GM12878 (cell line): ENCODE results near the gene KCNA3. TPM values are rescaled to one million over a fixed set of nuclear protein-coding genes. Genes with fewer than 3 reads are reported as not detected.

Experiments
- ATAC-seq: fragments of 200-7000 bp; cut with Tn5 transposase; 3 replicates; pipeline ENCODE4 v1.9.1; 2020; ENCODE audit warnings: mild to moderate bottlenecking, moderate library complexity
- BruUV-seq: library from RNA; stranded (reverse); fragments of 400-500 nt; replicated peaks from 2 replicates; lab custom pipeline; 2021; lab: Mats Ljungman, UMichigan
- CTCF ChIA-PET: fragments of 300-600 bp; sonication (Branson Sonifier 250); formaldehyde crosslinking; extraction: SDS; loops from one replicate; lab custom pipeline; 2021; ENCODE audit warnings: inconsistent platforms; lab: Yijun Ruan, JAX
- POLR2A ChIA-PET: fragments of 350-600 bp; formaldehyde crosslinking; extraction: SDS; loops from one replicate; lab custom pipeline; 2021; ENCODE audit warnings: inconsistent platforms; lab: Charles Lee
- RAD21 ChIA-PET: fragments of 300-600 bp; sonication (Branson Sonifier 250); formaldehyde crosslinking; loops from one replicate; lab custom pipeline; 2023; ENCODE audit warnings: antibody characterized with exemption; ENCODE audit not compliant: unreplicated experiment; lab: Charles Lee
- SMC1A ChIA-PET: fragments of 300-600 bp; sonication (Branson Sonifier 250); formaldehyde crosslinking; loops from one replicate; lab custom pipeline; 2023; ENCODE audit not compliant: unreplicated experiment, uncharacterized antibody; lab: Charles Lee
- DNase-seq: peaks from one replicate; pipeline ENCODE4 v3.0.0-alpha.2; 2011; ENCODE audit warnings: low read depth, low spot score
- FAIRE-seq: peaks from 3 replicates; lab custom pipeline; 2011; peaks lifted over from hg19 to GRCh38; lab: Jason Lieb, UNC
- H2AFZ ChIP-seq: 2 replicates; pipeline ENCODE4 v1.6.0; 2011; ENCODE audit warnings: low read depth, low read length, control low read depth; ENCODE audit not compliant: control insufficient read depth
- H3K27ac ChIP-seq: 2 replicates; pipeline ENCODE4 v1.5.1; 2011; ENCODE audit warnings: control low read depth; ENCODE audit not compliant: control insufficient read depth, insufficient read depth
- H3K27me3 ChIP-seq, 2 experiments: replicated peaks in 1 of 2; 2 replicates each; pipeline versions ENCODE4 v1.6.0 to v1.6.1; 2011; ENCODE audit warnings: low read length in 1 of 2; ENCODE audit not compliant: control insufficient read depth in 2 of 2, insufficient read depth in 2 of 2
- H3K36me3 ChIP-seq, 2 experiments: 2 replicates each; pipeline ENCODE4 v1.5.1; 2011; ENCODE audit warnings: low read length in 1 of 2; ENCODE audit not compliant: control insufficient read depth in 2 of 2, insufficient read depth in 2 of 2
- H3K4me1 ChIP-seq: 2 replicates; pipeline ENCODE4 v1.6.1; 2011; ENCODE audit warnings: mild to moderate bottlenecking, low read length, moderate library complexity, mixed read lengths; ENCODE audit not compliant: control insufficient read depth, insufficient read depth
- H3K4me2 ChIP-seq: 2 replicates; pipeline ENCODE4 v1.6.0; 2011; ENCODE audit warnings: control low read depth; ENCODE audit not compliant: control insufficient read depth, insufficient read depth
- H3K4me3 ChIP-seq: fragments of 200-600 bp; sonication (generic); 2 replicates; pipeline ENCODE4 v1.5.1; 2016
- H3K79me2 ChIP-seq: 2 replicates; pipeline ENCODE4 v1.6.0; 2011; ENCODE audit warnings: low read length; ENCODE audit not compliant: control insufficient read depth, insufficient read depth
- H3K9ac ChIP-seq: 2 replicates; pipeline ENCODE4 v1.8.0; 2011; ENCODE audit warnings: low read length, control low read depth, mixed read lengths; ENCODE audit not compliant: control insufficient read depth, insufficient read depth
- H3K9me3 ChIP-seq: replicated peaks from 3 replicates; pipeline ENCODE4 v1.5.1; 2011; ENCODE audit warnings: mild to moderate bottlenecking, low read length; ENCODE audit not compliant: control insufficient read depth, insufficient read depth
- H4K20me1 ChIP-seq: 2 replicates; pipeline ENCODE4 v1.6.0; 2011; ENCODE audit not compliant: control insufficient read depth, insufficient read depth
- JUND ChIP-seq: IDR thresholded peaks from 2 replicates; pipeline ENCODE4 v1.6.1; 2012; ENCODE audit warnings: low read depth, mild to moderate bottlenecking, low read length, improper control_type of control experiment, moderate library complexity
- MYC ChIP-seq: IDR thresholded peaks from 2 replicates; pipeline ENCODE4 v1.6.1; 2011; ENCODE audit warnings: mild to moderate bottlenecking, low read length, moderate library complexity, inconsistent platforms; ENCODE audit not compliant: insufficient read depth, insufficient replicate concordance, insufficient read length, severe bottlenecking
- NFYA ChIP-seq: IDR thresholded peaks from 2 replicates; pipeline ENCODE4 v1.6.1; 2011; ENCODE audit warnings: low read depth, mild to moderate bottlenecking, low read length, improper control_type of control experiment, borderline replicate concordance
- PAX5 ChIP-seq: IDR thresholded peaks from 2 replicates; pipeline ENCODE4 v1.6.1; 2011; ENCODE audit warnings: low read depth, low read length, borderline replicate concordance
- RCOR1 ChIP-seq: conservative IDR thresholded peaks from 2 replicates; pipeline ENCODE4 v1.6.1; 2012; ENCODE audit warnings: low read depth, low read length, improper control_type of control experiment
- SMAD5 ChIP-seq: IDR thresholded peaks from 2 replicates; pipeline ENCODE4 v1.6.1; 2016; ENCODE audit warnings: antibody characterized with exemption, low read depth
- SMARCA5 ChIP-seq: fragments of 450-650 bp; IDR thresholded peaks from 2 replicates; pipeline ENCODE4 v1.6.1; 2017; ENCODE audit warnings: mild to moderate bottlenecking
- SREBF1 ChIP-seq: IDR thresholded peaks from 2 replicates; pipeline ENCODE4 v1.6.1; 2012; ENCODE audit warnings: mild to moderate bottlenecking, low read length
- SREBF2 ChIP-seq: IDR thresholded peaks from 2 replicates; pipeline ENCODE4 v1.6.1; 2012; ENCODE audit warnings: mild to moderate bottlenecking, low read length
- STAT3 ChIP-seq: IDR thresholded peaks from 2 replicates; pipeline ENCODE4 v1.6.1; 2011; ENCODE audit warnings: low read depth, low read length, improper control_type of control experiment
- SUPT20H ChIP-seq: IDR thresholded peaks from 2 replicates; pipeline ENCODE4 v1.6.1; 2011; ENCODE audit warnings: low read depth, mild to moderate bottlenecking, low read length, moderate library complexity, borderline replicate concordance; ENCODE audit not compliant: control insufficient read depth
- TBL1XR1 ChIP-seq: IDR thresholded peaks from 2 replicates; pipeline ENCODE4 v1.6.1; 2012; ENCODE audit warnings: low read depth, low read length, improper control_type of control experiment
- ZNF622 ChIP-seq: fragments of 450-650 bp; IDR thresholded peaks from 2 replicates; pipeline ENCODE4 v1.6.1; 2017; ENCODE audit warnings: mild to moderate bottlenecking, inconsistent platforms
- WGBS: methylation state at CpG from one replicate; pipeline ENCODE4 v1.1.6; 2016; ENCODE audit warnings: low lambda C conversion rate; ENCODE audit not compliant: insufficient replicate concordance, insufficient coverage; ENCODE audit errors: missing lambda C conversion rate; 5-methylcytosine and 5-hydroxymethylcytosine counted together
- in situ Hi-C: fragments of 300-500 bp; cut with MboI; formaldehyde crosslinking; loops from 9 replicates; pipeline ENCODE4 v1.14.3; 2018; ENCODE audit warnings: mixed read lengths
- intact Hi-C: fragments of 100-400 bp; cut with micrococcal nuclease; formaldehyde crosslinking; loops from one replicate; pipeline ENCODE4 v1.14.2; 2022; ENCODE audit not compliant: unreplicated experiment
- polyA plus RNA-seq, 11 experiments: library from polyadenylated mRNA; depleted of rRNA in 4 of 11; unstranded in 6 of 11; stranded (reverse) in 5 of 11; fragments of >200 nt; fragmentation: Nextera tagmentation in 4 of 11; fragmentation: Illumina TruSeq in 1 of 11; extraction: Ambion mirVana in 4 of 11; extraction: Trizol in 1 of 11; gene quantifications; 1 replicate in 1 of 11; 2 replicates in 10 of 11; pipeline versions ENCODE4 v1.2.1 to v1.2.3, GENCODE V29; 2011 to 2016; ENCODE audit warnings: inconsistent platforms in 2 of 11, missing spikeins in 2 of 11, low read depth in 1 of 11
- total RNA-seq, 4 experiments: library from RNA; depleted of rRNA in 3 of 4; stranded (reverse); fragments of >200 nt in 3 of 4; fragmentation: Illumina TruSeq in 1 of 4; extraction: Trizol in 1 of 4; gene quantifications; 2 replicates each; pipeline versions ENCODE4 v1.2.1 to v1.2.3, GENCODE V29; 2013 to 2021
- TF ChIP-seq, protein P1 (sequence below), 3 experiments: IDR thresholded peaks in 2 of 3; conservative IDR thresholded peaks in 1 of 3; 2 replicates each; pipeline ENCODE4 v1.5.1; 2011; ENCODE audit warnings: low read depth in 3 of 3, low read length in 3 of 3, mild to moderate bottlenecking in 3 of 3, control low read depth in 2 of 3, moderate library complexity in 2 of 3, inconsistent platforms in 1 of 3, mixed read lengths in 1 of 3; ENCODE audit not compliant: control insufficient read depth in 2 of 3, insufficient read depth in 1 of 3; ENCODE audit errors: extremely low read depth in 1 of 3

The KCNA3 gene
- total and polyA plus RNA-seq, 10 of the 15 experiments (the other 5 are each of a cell fraction or from before 2014, with no cell fraction given) = 0.10 to 3.3 (median 1.7) TPM

- ChIA-PET SMC1A (interaction anchor here (1.1 to 1.9 kb wide), 4 partner anchors 9 to 25 kb away, joined by 3 to 9 read pairs (median 4); no protein-coding TSS in a partner anchor), CTCF (interaction anchor here (0.6 to 2.1 kb wide), 3 partner anchors 23 to 48 kb away, joined by 3 to 8 read pairs (median 4); no protein-coding TSS in a partner anchor), RAD21 (interaction anchor here (1.4 kb wide), 1 partner anchor 98 kb away, joined by 3 read pairs; no protein-coding TSS in a partner anchor), POLR2A (no interaction called here)
- no peaks in the 10 kb centered on the region for H4K20me1 ChIP-seq
- no peak overlapping the region for H3K27ac ChIP-seq
- H3K9me3 ChIP-seq = no peaks in the 10 kb centered on the region
- intact Hi-C loops (no loop called here), in situ Hi-C loops (no loop called here)
- H3K4me3 ChIP-seq = no peak overlapping the region
- BruUV-seq = no TSS peak
- ATAC-seq (no peak), FAIRE-seq (no peak), DNase-seq (no peak)
- H2AFZ ChIP-seq = no peak overlapping the region
- peaks cover 12% of the 10 kb centered on the region for H3K4me1 ChIP-seq
- no peak for TF ChIP-seq NFYA
- TF ChIP-seq STAT3 = no peak
- no peak for TF ChIP-seq JUND
- TF ChIP-seq SMAD5 = no peak
- no peak for TF ChIP-seq TBL1XR1
- no peak for TF ChIP-seq RCOR1
- TF ChIP-seq, protein P1, sequence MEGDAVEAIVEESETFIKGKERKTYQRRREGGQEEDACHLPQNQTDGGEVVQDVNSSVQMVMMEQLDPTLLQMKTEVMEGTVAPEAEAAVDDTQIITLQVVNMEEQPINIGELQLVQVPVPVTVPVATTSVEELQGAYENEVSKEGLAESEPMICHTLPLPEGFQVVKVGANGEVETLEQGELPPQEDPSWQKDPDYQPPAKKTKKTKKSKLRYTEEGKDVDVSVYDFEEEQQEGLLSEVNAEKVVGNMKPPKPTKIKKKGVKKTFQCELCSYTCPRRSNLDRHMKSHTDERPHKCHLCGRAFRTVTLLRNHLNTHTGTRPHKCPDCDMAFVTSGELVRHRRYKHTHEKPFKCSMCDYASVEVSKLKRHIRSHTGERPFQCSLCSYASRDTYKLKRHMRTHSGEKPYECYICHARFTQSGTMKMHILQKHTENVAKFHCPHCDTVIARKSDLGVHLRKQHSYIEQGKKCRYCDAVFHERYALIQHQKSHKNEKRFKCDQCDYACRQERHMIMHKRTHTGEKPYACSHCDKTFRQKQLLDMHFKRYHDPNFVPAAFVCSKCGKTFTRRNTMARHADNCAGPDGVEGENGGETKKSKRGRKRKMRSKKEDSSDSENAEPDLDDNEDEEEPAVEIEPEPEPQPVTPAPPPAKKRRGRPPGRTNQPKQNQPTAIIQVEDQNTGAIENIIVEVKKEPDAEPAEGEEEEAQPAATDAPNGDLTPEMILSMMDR (IDR thresholded peaks at IDR 0.05 in 2 of 3, conservative IDR thresholded peaks at IDR 0.05 in 1 of 3; ENCODE audit: control insufficient read depth in 2 of 3, extremely low read depth in 1 of 3, insufficient read depth in 1 of 3, low read depth in 3 of 3, low read length in 3 of 3) = no peak
- no peak for TF ChIP-seq PAX5
- TF ChIP-seq SREBF1 = no peak
- TF ChIP-seq SMARCA5 = no peak
- no peak for TF ChIP-seq SUPT20H
- TF ChIP-seq MYC = no peak
- TF ChIP-seq SREBF2 = no peak
- no peak for TF ChIP-seq ZNF622
- H3K36me3 ChIP-seq = no peaks in the 10 kb centered on the region
- H3K9ac ChIP-seq = no peak overlapping the region
- no peaks in the 10 kb centered on the region; the same call in 1 of the 2 replicates for H3K79me2 ChIP-seq
- no peaks in the 10 kb centered on the region for H3K27me3 ChIP-seq
- WGBS = 92% methylated on average over 2 of the region's 2 CpGs
- no peak overlapping the region for H3K4me2 ChIP-seq
These were observed 7.0 kb downstream of the KCNA3 start for GRCh38 chr1:110667776-110668175.
